ENCODE data around the gene SYCE3.
"Not testable (repeated sequence)": the region's sequence is repeated elsewhere in the genome, so short reads cannot be mapped to it uniquely, and the experiment has no call there.

The SYCE3 gene

GRCh38 chr22:50521710-50522109, 41.0 kb downstream of the SYCE3 start:
- no peak overlapping the region for H3K4me3 ChIP-seq (ENCODE audit: low read depth, low read length)
- in situ Hi-C loops (cut with HindIII; ENCODE audit: low sequenced_read_pairs) = no loop called here
- TF ChIP-seq CTCF (IDR thresholded peaks at IDR 0.05; ENCODE audit: low read depth, low read length, missing control alignments) = no peak
- DNase-seq (ENCODE audit: low read depth) = no peak

- DNase-seq (ENCODE audit: low read depth) = no peak
- no peak overlapping the region for H3K4me3 ChIP-seq (ENCODE audit: low read depth, low read length)
- in situ Hi-C loops (cut with HindIII; ENCODE audit: low sequenced_read_pairs) = no loop called here
- TF ChIP-seq CTCF (IDR thresholded peaks at IDR 0.05; ENCODE audit: low read depth, low read length, missing control alignments) = no peak
Measured at GRCh38 chr22:50520826-50521453, 41.8 kb downstream of the SYCE3 start.

GRCh38 chr22:50520184-50520583, 42.5 kb downstream of the SYCE3 start:
- in situ Hi-C loops (cut with HindIII; ENCODE audit: low sequenced_read_pairs); DNase-seq (ENCODE audit: low read depth); H3K4me3 ChIP-seq (ENCODE audit: low read depth, low read length): not testable (repeated sequence)

- H3K4me3 ChIP-seq (ENCODE audit: low read depth, low read length) = no peak overlapping the region
- no peak for DNase-seq (ENCODE audit: low read depth)
- TF ChIP-seq CTCF (IDR thresholded peaks at IDR 0.05; ENCODE audit: low read depth, low read length, missing control alignments) = no peak
- in situ Hi-C loops (cut with HindIII; ENCODE audit: low sequenced_read_pairs) = no loop called here
Measured at GRCh38 chr22:50519151-50519550, 43.6 kb downstream of the SYCE3 start.

- no peak overlapping the region for H3K4me3 ChIP-seq (ENCODE audit: low read depth, low read length)
- no peak for DNase-seq (ENCODE audit: low read depth)
- no peak for TF ChIP-seq CTCF (IDR thresholded peaks at IDR 0.05; ENCODE audit: low read depth, low read length, missing control alignments)
- in situ Hi-C loops (cut with HindIII; ENCODE audit: low sequenced_read_pairs) = no loop called here
Measured at GRCh38 chr22:50518606-50519005, 44.1 kb downstream of the SYCE3 start.

- in situ Hi-C loops (cut with HindIII; ENCODE audit: low sequenced_read_pairs) = no loop called here
- no peak for TF ChIP-seq CTCF (IDR thresholded peaks at IDR 0.05; ENCODE audit: low read depth, low read length, missing control alignments)
- no peak overlapping the region for H3K4me3 ChIP-seq (ENCODE audit: low read depth, low read length)
- no peak for DNase-seq (ENCODE audit: low read depth)
Measured at GRCh38 chr22:50517495-50518260, 45.0 kb downstream of the SYCE3 start.

- no peak for DNase-seq (ENCODE audit: low read depth)
- H3K4me3 ChIP-seq (ENCODE audit: low read depth, low read length) = no peak overlapping the region
- no peak for TF ChIP-seq CTCF (IDR thresholded peaks at IDR 0.05; ENCODE audit: low read depth, low read length, missing control alignments)
- in situ Hi-C loops (cut with HindIII; ENCODE audit: low sequenced_read_pairs) = no loop called here
Measured at GRCh38 chr22:50516891-50517290, 45.8 kb downstream of the SYCE3 start.

Measured in astrocyte of the cerebellum (primary cell).